Psoas muscle (tissue), 8 donors: ENCODE measurements around the gene HP1BP3. TPM values are rescaled to one million over a fixed set of nuclear protein-coding genes. Genes with fewer than 3 reads are reported as not detected.

Source experiments
- ATAC-seq, 4 donors: fragments of 200-7000 bp; cut with Tn5 transposase; one replicate each; pipeline ENCODE4 v1.9.1; 2020; ENCODE audit warnings: moderate library complexity in 3 of 4, mild to moderate bottlenecking in 2 of 4
- DNase-seq, 2 donors: peaks; one replicate each; pipeline ENCODE4 v3.0.0-alpha.2; 2020
- H3K27ac ChIP-seq: fragments of 200-600 bp; one replicate; pipeline ENCODE4 v1.8.0; 2022
- H3K27me3 ChIP-seq, 3 donors: fragments of 200-600 bp in 1 of 3; one replicate each; pipeline versions ENCODE4 v1.6.1 to v1.8.0; 2013 to 2022; ENCODE audit warnings: low read length in 2 of 3, mild to moderate bottlenecking in 2 of 3, moderate library complexity in 1 of 3; ENCODE audit not compliant: insufficient read depth in 3 of 3
- H3K36me3 ChIP-seq, 2 donors: fragments of 200-600 bp in 1 of 2; one replicate each; pipeline versions ENCODE4 v1.6.1 to v1.8.0; 2013 to 2022; ENCODE audit warnings: low read depth in 1 of 2, mild to moderate bottlenecking in 1 of 2, moderate library complexity in 1 of 2; ENCODE audit not compliant: insufficient read depth in 1 of 2
- H3K4me1 ChIP-seq: fragments of 200-600 bp; one replicate; pipeline ENCODE4 v1.8.0; 2022
- H3K4me3 ChIP-seq: fragments of 200-600 bp; one replicate; pipeline ENCODE4 v1.8.0; 2022; ENCODE audit warnings: mild to moderate bottlenecking
- H3K9me3 ChIP-seq: fragments of 200-600 bp; one replicate; pipeline ENCODE4 v1.8.0; 2022
- CTCF ChIP-seq: fragments of 200-600 bp; IDR thresholded peaks from one replicate; pipeline ENCODE4 v1.8.0; 2022; ENCODE audit warnings: antibody characterized with exemption
- WGBS, 3 donors: extraction: QIAGEN DNeasy Blood & Tissue Kit; methylation state at CpG; one replicate each; pipeline versions ENCODE4 v1.1.6 to v1.1.7; 2013; 5-methylcytosine and 5-hydroxymethylcytosine counted together
- intact Hi-C, 2 donors: fragments of 100-400 bp; cut with DNase I; formaldehyde crosslinking; loops; one replicate each; pipeline versions ENCODE4 v1.11.0 to v1.14.2; 2022
- polyA plus RNA-seq, 3 donors: library from polyadenylated mRNA; stranded (reverse); fragments of 200-250 nt; gene quantifications; one replicate each; pipeline ENCODE4 v1.2.3, GENCODE V29; 2013
- total RNA-seq, 4 donors: library from RNA; stranded (reverse); fragmentation: NEBNext Ultra II Directional in 2 of 4; extraction: Animal tissue kit (Norgen Biotek cat#: 25700) in 2 of 4; gene quantifications; one replicate each; pipeline versions ENCODE4 v1.2.1 to v1.2.4, GENCODE V29; 2021 to 2023
- donor health status: healthy with polysubstance abuse.
- donor health status: DM: no; HTN: no; CAD: no; lungs with moderate emphysema.
- donor health status: Bipolar disorder and iron deficiency.
- donor health status: healthy.
- donor health status: DM: yes; HTN: yes; CAD: no.
- donor health status: DM: no; HTN: no; CAD: no.
- donor health status: DM: no; HTN: no; CAD: no.
- donor health status: DM: yes; HTN: yes; CAD: no.

HP1BP3 gene
- total and polyA plus RNA-seq, 7 donors = 52.6 to 134 (median 115) TPM

GRCh38 chr1:20727746-20728316 is 59.3 kb downstream of the HP1BP3 start:
- TF ChIP-seq CTCF = no peak
- Histone ChIP-seq H3K4me1 (peaks cover 6% of the 10 kb centered on the region), H3K27ac (no peak overlapping the region), H3K4me3 (no peak overlapping the region), H3K27me3 (peaks cover 0 to 18% (median 1%) of the 10 kb centered on the region in 3 donors), H3K9me3 (no peaks in the 10 kb centered on the region), H3K36me3 (no peaks in the 10 kb centered on the region)
- WGBS, 3 donors = 51 to 69% (median 56%) methylated on average over 13 of the region's 13 CpGs
- intact Hi-C loops = no loop called here
- ATAC-seq (no peak), DNase-seq (no peak)

DNA sequence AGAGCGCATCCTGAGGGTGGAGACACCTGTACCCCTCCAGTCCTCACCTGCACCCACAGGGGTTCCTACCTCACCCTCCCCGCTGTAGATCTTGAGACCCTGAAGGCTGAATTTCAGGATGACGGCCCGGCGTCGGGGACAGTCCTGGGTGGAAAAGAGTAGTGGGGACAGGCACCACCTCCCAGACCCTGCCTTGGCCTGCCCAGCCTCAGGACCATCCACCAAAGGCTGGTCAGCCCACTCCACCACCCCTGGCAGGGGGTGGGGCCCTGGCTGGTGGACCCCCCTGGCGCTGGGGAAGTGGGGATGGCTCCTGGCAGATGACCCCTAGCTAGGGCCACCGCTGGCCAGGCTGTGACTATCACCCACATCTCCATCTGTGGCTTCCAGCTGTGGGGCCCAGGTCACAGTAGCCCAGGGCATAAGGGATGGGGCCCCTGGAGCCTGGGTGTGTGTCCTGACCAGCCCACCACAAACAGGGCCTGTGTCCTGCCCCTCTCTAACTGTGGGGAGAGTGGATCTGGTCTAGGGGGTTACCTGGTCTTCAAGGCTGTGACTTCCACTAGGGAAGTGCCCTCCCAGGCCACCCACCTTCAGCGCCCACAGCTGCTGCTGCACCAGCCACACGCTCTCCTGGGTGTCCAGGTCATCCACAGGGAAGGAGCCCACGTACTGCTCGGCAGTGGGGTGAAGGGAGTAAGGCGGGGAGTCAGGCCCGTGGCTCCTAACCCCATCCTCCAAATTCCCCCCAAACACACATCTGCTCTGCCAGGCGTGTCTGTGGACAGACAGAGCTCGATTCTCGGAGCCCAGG is 60.0 kb downstream of the HP1BP3 start:
- ATAC-seq (no peak), DNase-seq (no peak)
- intact Hi-C loops = no loop called here
- TF ChIP-seq CTCF = no peak
- Histone ChIP-seq H3K9me3 (no peaks in the 10 kb centered on the region), H3K4me1 (no peaks in the 10 kb centered on the region), H3K27ac (no peak overlapping the region), H3K36me3 (no peaks in the 10 kb centered on the region), H3K4me3 (no peak overlapping the region), H3K27me3 (peaks cover 0 to 18% (median 1%) of the 10 kb centered on the region in 3 donors)
- WGBS, 3 donors = 90 to 92% (median 90%) methylated on average over 15 to 17 of the region's 17 CpGs

DNA sequence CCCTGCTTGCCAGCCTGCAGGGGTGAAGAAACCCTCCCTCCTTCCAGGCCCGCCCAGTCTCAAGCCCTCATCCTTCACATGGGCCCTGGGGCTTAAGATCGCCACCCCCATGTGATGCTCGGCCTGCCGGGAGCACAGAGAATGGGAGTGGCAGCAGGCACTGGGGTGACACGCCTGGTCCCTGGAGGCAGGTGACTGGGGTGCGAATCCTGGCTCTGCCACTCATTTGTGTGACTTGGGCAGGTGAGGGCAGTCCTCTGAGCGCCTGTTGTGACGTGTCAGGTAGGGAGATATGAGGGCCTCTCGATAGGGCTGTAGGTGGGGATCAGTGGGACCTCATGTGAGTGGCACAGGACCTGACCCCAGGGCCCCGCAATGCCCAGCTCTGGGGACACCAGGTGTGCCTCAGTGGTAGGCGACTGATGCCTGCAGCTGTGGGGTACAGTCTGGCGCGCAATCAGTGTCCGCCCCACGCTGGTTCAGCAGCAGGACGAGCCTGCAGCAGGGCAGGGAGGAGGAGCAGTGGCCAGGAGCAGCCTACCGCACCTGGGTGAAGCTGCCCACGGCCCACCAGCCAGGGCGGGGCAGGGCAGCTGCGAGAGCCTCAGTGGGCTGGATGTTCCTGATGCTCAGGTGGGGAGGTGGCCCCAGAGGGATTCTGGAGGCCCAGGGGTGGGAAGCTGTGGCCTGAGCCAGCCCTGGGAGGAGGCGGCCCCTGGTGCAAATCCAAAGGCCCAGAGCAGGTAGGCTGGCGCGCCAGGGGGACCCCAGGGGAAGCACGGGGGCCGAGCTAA is 60.8 kb downstream of the HP1BP3 start:
- peaks cover 0 to 18% (median 1%) of the 10 kb centered on the region in 3 donors for H3K27me3 ChIP-seq
- H3K9me3 ChIP-seq = no peaks in the 10 kb centered on the region
- H3K27ac ChIP-seq = no peak overlapping the region
- no peak overlapping the region for H3K4me3 ChIP-seq
- ATAC-seq (no peak), DNase-seq (no peak)
- no peaks in the 10 kb centered on the region for H3K4me1 ChIP-seq
- intact Hi-C loops = no loop called here
- 88 to 91% (median 88%) methylated on average over 23 to 25 of the region's 25 CpGs for WGBS, 3 donors
- H3K36me3 ChIP-seq = no peaks in the 10 kb centered on the region
- no peak for TF ChIP-seq CTCF

DNA sequence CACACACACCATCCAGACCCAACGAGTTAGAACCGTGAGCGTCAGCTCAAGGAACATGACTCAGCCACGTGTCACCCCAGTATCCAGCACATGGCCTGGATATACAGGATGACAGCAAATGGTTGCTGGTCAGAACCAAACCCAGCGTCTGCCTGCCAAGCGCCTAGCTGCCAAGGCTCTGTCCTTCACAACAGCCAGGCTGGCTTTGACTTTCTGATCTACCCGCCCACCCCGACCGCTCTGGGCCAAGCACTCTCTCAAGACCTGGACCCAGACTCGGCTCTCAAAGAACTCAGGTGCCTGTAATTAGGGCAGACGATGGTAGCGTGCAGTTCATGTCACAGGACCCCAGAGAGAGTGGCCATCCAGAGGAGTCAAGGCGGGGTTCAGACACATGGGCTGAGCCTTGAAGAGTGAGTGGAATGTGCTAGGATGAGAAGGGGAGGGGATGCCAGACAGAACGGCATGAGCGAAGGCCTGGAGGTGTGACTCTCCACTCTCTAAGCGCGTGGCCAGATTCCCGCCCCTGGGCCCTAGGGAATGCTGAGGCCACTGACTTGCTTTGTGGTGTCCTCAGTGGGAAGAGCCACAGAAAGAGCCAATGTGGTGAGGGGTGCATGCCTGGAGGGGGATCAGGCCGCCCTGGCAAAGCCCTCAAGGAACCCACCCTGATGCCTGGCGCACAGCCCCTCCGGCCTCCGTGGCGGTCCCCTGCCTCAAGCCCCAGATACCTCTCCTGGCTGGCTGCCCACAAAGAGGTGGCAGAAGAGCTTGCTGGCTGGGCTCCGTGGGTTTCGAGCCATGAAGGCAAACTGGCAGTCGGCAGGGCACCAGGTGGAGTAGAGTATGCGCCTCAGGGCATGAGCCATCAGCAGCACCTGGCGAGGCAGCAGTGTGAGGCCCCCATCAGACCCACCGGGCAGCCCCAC is 61.7 kb downstream of the HP1BP3 start:
- intact Hi-C loops = no loop called here
- 64 to 71% (median 67%) methylated on average over 28 to 29 of the region's 29 CpGs for whole genome bisulfite sequencing, 3 donors
- DNase-seq = peak in 1 of 2 donors; percentile 40
- no peak for TF ChIP-seq CTCF
- Histone ChIP-seq H3K4me1 (no peaks in the 10 kb centered on the region), H3K36me3 (no peaks in the 10 kb centered on the region), H3K4me3 (no peak overlapping the region), H3K9me3 (no peaks in the 10 kb centered on the region), H3K27ac (no peak overlapping the region), H3K27me3 (peaks cover 0 to 11% (median 1%) of the 10 kb centered on the region in 3 donors)
- ATAC-seq = peak in 3 of 4 donors; percentile 15 to 28 (median 19)
